HG02840 (cell line): ENCODE measurements around the gene ERC1.
A peak's percentile ranks its signal among the peaks of the same experiment; 100 is the strongest.

Experiments used
- ATAC-seq: cut with Tn5 transposase; IDR thresholded peaks from one replicate; pipeline ENCODE4 v1.9.1; 2021; ENCODE audit warnings: mild to moderate bottlenecking, moderate library complexity, moderate number of reproducible peaks; ENCODE audit not compliant: unreplicated experiment, low FRiP score

Gene ERC1

DNA sequence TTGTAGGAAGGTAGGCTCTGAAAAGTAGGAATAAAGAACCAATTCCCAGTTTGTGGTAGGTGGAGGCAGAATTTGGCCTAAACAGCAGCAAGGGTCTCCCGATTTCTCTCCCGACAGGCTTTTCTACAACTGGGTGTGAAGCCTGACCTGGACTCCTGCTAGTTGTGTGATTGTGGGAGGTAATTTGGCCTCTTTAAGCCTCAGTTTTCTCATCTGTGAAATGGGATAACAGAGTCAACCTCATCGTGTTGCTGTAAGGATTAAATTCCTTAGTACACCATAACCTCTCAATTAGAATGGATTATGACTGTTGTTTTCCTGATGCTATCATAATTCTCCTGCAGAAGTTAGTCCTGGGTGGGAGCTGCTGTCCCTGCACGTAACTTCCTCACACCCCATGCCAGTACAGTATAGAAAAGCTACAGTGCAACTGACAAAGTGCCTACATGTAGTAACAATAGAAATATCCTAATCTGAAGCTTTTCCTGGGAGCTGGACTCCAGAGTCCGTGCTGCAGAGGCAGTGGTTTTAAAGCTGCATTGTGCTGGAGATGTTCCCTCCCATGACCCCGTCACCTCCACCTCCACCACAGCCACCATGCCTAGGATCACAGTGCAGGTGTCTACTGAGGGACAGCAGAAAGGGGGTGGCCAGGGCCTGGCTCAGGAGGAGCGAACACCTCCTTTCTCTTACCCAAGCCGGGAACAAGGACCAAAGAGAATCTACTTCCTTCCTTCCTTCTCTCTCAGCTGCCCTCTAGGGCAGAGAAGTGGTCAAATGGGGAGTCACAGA, 526.9 kb downstream of the ERC1 start:
- ATAC-seq: no peak

DNA sequence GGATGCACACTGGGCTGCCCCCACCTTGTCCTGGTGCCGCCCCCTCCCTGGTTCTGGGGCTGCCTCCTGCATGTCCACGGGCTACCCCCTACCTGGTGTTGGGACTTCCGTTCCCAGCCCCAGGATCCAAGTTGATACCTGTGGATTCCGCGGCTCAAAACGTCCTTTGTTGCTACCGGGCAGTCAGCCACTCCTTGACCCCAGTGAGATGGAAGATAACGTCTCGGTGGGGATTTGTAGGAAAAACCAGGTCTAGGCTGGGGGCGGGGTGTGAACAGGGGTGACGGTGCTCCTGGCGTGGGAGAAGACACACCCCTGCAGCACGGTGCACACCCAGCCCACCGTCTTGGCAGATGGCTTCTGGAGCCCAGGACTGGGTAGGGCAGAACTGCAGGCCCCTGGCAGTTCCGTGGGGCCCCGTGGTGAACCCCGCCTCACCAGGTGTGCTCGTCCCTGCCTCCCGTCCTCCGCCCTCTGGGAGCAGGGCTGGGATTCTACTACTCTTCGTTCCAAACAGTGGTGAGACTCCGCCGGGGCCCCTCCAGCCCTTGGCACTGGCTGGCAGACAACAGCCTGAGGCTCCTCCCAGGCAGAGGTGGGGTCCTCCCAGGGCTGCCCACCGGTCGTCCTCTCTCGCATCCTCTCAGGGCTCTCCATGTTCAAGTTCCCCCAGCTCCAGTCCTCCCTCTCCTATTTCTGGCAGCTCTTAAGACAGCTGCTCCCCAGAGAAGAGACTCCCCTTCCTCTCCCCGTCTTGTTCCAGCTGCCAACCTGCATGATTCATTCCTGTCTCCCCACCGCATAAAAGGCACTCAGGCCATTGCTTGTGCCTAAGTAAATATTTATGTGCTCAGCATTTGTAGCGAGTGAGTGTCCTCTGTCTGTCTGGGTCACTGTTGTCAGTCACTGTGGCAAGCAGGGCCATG, 527.8 kb downstream of the ERC1 start:
- ATAC-seq: no peak

DNA sequence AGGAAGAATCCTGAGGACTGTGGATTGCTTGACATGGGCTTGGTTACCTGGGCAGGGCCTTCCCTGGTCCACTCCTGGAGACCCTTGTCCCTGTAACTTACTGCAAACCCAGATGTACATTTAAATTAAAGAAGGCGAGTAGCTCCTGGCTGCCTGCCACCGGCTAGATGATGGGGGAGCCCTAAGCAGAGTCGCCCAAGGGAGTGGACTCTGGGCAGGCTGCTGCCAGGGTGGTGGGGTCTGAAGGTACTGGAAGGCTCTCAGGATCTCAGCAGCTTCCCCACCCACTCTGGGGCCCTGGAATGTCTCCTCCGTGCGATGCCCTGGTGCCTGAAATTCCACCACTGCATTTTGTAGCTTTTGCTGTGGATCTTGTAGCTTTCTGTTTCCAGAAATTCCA, 528.6 kb downstream of the ERC1 start:
- ATAC-seq: no peak

DNA sequence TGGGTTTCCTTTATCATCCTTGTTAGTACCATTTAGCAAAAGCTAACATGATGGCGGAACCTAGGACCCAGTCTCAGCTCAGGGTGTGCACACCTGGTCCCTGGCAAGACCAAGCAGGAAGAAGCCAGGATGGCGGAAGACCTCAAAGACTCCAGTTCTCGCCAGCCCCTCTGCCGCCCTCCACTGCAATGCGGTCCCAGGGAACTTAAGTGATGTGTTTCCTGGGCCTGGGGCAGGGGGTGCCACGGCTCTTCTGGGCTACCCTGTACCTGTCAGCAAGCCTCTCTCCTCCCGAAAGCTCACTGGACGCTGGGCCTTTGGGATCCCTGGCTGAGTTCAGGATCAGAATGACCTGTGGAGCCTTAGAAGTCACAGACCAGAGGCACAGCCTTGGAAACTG, 532.0 kb downstream of the ERC1 start:
- no peak for ATAC-seq

DNA sequence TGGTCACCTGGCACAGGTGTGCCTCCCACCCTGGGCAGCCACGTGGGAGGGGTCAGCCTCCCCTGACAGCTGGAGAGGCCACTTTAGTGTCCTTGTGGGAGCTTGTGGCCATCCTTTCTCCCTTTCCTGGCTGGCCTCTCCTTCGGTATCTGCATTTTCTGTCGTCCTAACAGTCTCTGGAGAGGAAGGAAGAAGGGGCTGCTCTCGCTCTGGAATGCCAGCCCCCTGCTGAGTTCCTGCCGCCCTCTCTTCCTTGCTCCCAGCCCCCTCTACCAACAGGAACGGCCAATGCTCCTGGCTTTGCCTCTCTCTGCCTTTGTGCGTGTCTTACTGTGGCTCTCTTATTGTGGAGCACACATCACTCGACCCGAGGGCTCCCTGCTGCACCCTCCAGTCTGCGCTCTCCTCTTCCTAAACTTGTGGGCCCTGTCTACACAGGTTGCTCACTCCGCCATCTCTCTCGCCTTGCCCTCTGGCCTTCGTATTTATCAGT, 532.6 kb downstream of the ERC1 start:
- ATAC-seq: no peak

DNA sequence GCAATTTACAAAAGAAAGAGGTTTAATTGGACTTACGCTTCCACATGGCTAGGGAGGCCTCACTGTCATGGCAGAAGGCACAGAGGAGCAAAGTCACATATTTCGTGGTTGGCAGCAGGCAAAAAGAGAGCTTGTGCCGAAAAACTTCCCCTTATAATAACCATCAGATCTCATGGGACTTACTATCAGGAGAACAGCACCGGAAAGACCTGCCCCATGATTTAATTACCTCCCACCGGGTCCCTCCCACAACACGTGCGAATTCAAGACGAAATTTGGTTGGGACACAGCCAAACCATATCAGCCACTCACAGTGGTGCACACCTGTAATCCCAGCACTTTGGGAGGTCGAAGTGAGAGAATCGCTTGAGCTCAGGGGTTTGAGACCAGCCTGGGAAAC, 534.8 kb downstream of the ERC1 start:
- ATAC-seq: no peak

DNA sequence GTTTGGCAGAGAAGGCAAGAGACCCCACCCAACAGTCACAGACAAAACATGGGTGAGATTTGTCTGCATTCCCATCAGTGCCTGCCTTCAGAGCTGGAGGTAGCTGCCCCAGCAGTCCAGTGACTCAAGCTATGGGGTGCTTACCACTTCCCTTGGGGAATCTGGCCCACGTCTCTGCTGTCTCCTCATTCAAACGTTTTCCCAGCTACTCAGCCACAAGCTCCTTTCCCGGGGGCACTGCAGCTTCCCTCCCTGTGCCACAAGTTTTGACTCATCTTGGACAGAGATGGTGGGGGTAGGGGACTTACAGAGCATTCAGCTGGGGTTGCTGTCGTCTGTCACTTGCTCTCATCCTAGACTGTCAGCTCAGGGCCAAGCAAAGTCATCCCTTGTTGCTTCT, 536.8 kb downstream of the ERC1 start:
- no peak for ATAC-seq

DNA sequence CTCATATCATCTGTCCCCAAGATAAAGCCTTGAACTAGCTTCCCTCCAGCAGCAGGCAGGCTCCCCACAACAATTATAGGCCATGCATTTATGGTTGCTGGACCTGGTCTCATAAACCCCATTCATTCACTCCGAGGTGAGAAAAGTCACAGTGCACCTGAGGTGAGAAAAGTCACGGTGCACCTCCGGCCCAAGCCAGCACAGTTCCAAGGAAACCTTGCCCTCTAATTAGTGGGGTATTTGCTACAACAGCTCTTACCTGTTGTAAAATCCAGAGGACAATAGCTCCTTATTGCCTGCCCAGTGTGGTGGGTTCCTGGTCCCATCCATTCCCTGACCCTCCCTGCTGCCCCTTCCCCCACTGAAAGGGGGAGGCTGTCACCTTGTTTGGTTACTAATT, 537.8 kb downstream of the ERC1 start:
- no peak for ATAC-seq

DNA sequence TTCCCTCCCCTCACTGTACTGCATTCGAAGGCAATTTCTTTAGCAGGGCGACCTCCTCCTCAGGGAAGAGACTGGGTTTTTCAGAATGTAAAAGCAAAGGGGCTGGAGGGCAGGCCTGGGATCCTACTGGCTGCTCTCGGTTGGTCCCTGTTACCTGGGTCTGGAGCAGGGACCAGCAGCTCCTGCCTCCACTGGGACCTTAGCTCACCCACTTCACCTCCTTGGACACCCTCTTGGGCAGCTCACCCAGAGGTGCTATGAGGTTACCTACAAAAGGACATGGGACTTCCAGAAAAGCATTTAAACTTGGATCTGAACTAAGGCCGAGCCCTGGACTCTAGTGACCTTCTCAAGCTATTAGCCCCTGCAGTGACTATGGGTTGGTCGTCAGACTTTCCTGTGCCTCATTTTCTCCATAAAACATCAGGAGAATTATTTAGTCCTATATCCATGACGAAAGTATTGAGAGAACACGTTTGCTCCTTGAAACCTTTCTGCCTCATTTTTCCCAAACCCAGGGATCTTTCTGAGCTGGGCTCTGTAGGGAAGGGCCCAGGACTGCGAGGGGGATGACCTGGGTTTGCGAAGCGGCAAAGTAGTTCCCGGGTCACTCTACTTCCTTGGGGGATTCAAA, 538.3 kb downstream of the ERC1 start:
- ATAC-seq: no peak

DNA sequence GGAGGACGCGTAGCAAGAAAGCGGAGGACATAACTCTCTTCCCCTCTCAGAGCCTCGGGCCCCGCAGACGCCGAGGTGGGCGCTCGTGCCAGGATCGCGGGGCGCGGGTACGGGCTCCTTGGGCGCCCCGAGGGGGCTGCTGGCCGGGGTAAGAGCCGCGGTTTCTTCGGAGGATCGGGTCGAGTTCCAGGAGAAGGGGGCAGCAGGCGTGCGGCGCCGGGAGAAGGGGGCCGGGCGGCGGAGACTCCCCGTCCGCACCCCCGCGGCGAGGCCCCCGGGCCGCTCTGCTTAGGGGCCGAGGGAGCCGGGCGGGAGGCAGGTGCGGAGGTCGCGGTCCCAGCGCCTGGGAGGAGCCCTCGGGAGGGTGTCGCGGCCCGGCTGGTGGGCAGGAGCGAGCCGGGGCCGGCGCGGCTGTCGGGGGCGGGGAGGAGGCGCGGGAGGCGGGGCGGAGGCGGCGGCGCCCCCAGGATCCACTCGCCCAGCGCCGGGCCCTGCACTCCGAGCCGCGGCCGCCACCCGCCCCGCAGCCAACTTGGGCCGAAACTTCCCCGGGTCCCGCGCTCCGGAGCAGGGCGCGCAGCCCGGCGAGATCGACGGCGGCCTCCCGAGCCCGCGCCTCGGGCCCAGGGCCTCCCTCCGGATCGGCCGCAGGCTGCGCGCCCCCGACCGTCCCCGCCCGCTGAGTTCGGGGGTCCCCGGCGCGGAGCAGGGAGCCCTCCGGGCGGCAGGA, 539.0 kb downstream of the ERC1 start:
- ATAC-seq: no peak

DNA sequence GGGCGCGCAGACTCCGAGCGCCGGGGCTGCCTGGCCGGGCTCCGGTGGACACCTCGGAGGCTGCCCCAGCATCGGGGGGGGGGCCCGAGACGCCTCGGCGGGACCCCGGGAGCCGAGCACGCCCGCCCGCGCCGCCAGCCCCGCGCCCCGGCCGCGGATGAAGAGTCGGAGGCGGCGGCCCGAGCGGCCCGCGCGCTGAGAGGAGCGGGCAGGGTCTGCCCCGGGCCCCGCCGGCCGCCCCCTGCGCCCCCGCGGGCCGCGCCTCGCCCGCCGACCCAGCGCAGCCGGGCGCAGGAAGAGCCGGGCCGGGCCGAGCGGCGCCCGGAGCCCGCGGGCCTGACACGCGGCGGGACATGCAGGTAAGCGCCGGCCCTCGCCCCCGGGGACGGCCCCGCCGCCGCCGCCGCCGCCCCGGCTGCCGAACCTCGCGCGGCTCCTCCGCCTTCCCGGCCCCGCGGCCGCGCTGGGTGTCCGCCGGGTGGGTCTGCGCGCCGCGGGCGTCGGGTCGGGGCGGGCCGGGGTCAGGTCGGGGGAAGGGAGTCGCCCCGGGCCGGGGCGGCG, 539.6 kb downstream of the ERC1 start:
- no peak for ATAC-seq

DNA sequence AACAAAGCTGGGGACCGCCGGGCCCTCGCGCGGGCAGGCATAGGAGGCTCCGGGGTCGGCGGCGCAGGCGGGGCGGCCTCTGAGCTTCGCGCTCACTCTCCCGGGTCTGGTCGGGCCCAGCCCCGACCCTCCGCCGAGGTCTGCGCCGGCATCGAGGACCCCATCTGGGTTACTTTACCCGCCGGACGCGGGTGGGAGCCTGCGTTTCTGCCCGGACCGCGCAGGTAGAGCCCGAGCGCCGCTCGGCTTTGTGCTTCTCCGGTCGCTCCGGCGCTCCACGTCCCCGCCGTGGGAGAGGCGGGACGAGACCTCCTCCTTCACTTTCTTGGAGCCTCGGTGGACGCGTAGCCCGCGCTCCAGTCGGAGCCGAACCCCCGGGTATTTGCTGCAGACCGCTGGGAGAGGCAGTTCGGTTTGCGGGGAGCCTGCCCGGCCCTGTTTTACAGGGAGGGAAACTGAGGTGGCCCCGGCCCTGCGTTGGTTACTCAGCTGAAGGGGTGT, 540.2 kb downstream of the ERC1 start:
- no peak for ATAC-seq

DNA sequence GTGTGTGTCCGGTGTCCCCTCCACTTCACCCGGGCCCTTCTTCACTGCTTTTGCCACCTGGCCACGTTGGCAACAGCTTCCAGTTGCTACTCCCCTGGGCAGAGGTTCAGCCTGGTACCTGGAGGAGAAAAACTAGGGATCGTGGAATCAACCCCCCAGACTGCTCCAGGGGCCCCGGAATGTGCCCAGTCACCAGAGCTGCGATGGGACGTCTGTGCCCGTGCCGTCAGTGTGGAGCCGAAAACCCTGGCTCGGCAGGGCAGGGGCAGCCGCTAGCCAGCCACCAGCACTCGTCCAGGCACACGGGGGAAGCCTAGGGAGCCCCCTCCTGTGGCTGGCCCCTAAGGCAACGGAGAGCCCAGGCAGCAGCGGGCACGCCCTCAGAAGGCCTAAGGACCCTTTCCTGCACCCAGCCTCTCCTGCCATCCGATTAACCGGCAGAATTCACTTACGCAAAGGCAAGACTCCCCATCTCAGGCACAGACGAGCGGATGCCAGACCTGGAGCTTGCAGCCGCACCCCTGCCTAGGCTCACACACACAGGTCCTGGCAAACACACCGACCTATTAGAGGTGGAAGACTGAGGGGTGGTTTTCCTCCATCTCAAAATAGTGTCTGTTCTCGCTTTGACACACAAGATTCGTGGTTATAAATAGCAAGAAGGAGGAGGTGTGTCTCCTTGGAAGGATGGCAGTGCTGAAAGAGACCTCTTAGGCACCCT, 540.8 kb downstream of the ERC1 start:
- ATAC-seq: no peak

DNA sequence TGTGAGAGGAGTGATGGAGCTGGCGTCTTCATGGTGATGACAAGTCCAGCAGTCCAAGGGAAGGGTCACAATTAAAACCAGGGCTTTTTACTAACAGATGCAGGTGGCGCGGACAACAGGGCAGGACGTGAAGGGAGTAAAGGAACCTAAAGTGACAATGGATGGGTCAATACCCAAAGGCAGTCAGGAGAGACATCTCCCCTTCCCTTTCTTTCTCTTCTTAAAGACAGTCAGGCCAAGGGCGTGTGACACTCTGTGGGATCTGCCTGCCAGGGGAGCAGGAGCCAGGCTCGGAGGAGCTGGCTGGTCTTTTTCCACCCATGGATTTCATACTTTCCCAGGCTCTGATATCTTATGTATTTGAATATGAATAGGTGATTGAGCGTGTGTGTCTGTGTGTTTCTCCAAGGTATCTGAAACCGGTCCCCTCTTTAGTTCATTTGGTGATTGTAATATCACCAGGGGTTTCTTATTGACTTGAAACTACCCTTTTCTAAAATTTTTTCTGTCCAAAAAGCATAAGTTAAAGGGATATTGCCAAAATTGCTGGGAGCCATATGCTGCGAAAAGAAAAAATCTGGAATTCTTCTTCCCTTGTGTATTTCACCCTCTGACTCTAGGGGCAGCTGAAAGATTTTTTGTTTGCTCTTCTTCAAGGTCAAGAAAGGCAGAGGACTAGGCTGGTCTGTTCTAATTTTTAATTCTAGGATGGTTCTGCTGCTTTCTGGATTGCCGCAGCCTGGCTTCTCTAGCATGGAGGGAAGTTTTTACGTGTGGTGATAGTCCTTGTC, 541.5 kb downstream of the ERC1 start:
- ATAC-seq: no peak

DNA sequence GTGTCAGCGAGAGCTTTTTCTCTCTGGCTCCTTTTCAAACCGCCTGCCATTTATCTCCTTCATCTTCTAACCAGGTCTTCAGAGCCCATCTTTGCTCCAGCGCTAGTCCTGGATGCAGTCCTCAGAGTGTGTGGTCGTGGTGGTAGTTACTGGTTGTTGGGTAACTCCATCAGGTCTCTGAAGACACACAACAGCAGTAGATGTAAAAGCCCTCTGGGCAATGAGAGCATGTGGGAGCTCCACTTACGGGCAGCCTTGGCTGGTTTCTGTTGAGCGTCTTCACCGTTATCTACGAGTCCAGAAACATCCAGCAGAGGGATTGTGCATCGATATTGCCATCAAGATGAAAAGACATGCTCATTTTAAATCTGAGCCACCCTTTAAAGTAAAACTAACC, 542.2 kb downstream of the ERC1 start:
- ATAC-seq: peak; percentile 8

DNA sequence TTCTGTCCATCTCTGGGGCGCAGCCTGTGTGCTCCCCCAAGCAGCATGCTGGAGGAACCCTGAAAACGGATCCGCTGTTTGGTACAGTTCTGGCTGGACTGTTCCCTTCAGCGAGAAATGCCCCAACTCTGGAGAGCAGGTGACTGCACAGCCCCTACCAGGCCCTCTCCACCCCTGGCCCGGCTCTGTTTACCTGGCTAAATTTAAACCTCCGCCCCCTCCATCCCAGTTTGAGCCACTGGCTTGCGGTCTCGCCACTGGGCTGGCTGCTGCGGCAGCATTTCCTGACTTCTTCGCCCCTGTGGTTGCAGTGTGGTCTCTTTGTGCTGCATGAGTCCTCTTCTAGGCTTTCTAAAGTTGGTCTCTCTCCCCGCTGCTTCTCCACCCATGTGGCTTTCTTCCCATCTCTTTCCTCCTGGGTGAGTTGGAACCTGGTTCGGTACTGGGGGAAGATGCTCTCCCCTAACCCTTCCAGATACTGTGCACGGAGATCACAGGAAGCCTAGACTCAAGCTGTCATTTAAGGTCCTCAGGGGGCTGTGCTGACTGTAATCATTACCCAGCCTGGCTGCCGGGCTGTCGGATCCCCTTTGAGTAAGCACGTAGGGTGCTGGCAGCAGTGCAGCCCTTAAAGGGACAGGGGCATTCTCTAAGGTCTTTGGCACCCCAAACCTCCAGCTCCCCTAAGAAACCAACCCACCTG, 542.7 kb downstream of the ERC1 start:
- ATAC-seq: peak; percentile 41

DNA sequence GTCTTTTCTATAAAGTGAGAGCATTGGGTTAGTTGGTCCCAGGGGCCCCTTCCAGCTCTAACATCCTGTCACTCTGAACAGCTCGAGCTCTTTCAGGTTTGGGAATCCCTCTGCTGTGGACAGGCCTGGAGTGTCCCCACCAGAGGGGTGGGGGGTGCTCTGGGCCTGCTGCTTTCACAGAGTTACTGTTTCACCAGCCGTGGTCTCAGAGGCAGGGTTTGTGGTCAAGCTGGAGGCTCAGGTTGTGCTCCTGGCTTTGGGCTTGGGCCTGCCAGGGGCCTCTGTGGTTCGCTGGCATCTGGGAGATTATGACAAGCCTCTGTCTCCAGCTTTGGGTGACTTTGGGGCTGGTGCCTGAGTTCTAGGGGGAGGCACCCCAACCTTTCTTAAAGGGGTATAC, 543.7 kb downstream of the ERC1 start:
- no peak for ATAC-seq

DNA sequence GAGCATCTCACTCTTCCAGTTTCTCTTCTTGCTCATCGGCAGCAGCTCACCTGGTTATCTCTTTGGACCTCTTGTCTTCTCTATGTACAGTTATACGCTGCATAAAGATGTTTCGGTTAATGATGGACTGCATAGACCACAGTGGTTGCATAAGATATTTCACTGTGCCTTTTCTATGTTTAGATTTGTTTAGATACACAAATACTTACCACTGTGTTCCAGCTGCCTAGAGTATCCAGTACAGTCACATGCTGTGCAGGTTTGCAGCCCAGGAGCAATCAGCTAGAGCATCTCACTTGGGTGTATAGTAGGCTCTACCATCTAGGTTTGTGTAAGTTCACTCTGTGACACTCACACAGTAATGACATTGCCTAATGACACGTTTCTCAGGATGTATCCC, 545.8 kb downstream of the ERC1 start:
- no peak for ATAC-seq
